Keratinocyte (primary cell): Measurements from ENCODE around the gene PTGDS. TPM values are rescaled to one million over a fixed set of nuclear protein-coding genes. Genes with fewer than 3 reads are reported as not detected.

Experiments
- DNase-seq: peaks from one replicate; pipeline ENCODE4 v3.0.0-alpha.2; 2011; ENCODE audit warnings: low read depth, missing footprints, low spot score
- FAIRE-seq: peaks from 2 replicates; lab custom pipeline; 2011; peaks lifted over from hg19 to GRCh38; lab: Jason Lieb, UNC
- H2AFZ ChIP-seq: 2 replicates; pipeline ENCODE4 v1.6.0; 2012; ENCODE audit warnings: low read length, control low read depth, inconsistent platforms; ENCODE audit not compliant: control insufficient read depth
- H3K27ac ChIP-seq: 2 replicates; pipeline ENCODE4 v1.5.1; 2011; ENCODE audit warnings: low read length; ENCODE audit not compliant: control insufficient read depth, insufficient read depth
- H3K27me3 ChIP-seq: 3 replicates; pipeline ENCODE4 v1.6.0; 2011; ENCODE audit warnings: low read length; ENCODE audit not compliant: control insufficient read depth, insufficient read depth; ENCODE audit errors: extremely low read depth
- H3K36me3 ChIP-seq, 2 experiments: 2 replicates in 1 of 2; 3 replicates in 1 of 2; pipeline ENCODE4 v1.5.1; 2011; ENCODE audit warnings: low read length in 2 of 2, mild to moderate bottlenecking in 1 of 2; ENCODE audit not compliant: control insufficient read depth in 2 of 2, insufficient read depth in 2 of 2; ENCODE audit errors: extremely low read depth in 1 of 2
- H3K4me1 ChIP-seq: 3 replicates; pipeline ENCODE4 v1.5.1; 2011; ENCODE audit warnings: low read length; ENCODE audit not compliant: control insufficient read depth, insufficient read depth; ENCODE audit errors: extremely low read depth
- H3K4me2 ChIP-seq: 3 replicates; pipeline ENCODE4 v1.6.0; 2011; ENCODE audit warnings: low read depth, low read length; ENCODE audit not compliant: control insufficient read depth, insufficient read depth; ENCODE audit errors: extremely low read depth
- H3K4me3 ChIP-seq, 3 experiments: fragments of 200-600 bp in 1 of 3; sonication (generic) in 1 of 3; 2 replicates in 2 of 3; 3 replicates in 1 of 3; pipeline ENCODE4 v1.5.1; 2011 to 2016; ENCODE audit warnings: low read length in 3 of 3, mild to moderate bottlenecking in 3 of 3, control low read depth in 2 of 3, inconsistent platforms in 1 of 3, low read depth in 1 of 3, mixed read lengths in 1 of 3, mixed run types in 1 of 3, moderate library complexity in 1 of 3; ENCODE audit not compliant: control insufficient read depth in 2 of 3, insufficient read depth in 2 of 3; ENCODE audit errors: extremely low read depth in 1 of 3
- H3K79me2 ChIP-seq: 2 replicates; pipeline ENCODE4 v1.6.0; 2012; ENCODE audit warnings: low read length; ENCODE audit not compliant: control insufficient read depth, insufficient read depth
- H3K9ac ChIP-seq: 3 replicates; pipeline ENCODE4 v1.6.0; 2011; ENCODE audit warnings: low read length; ENCODE audit not compliant: control insufficient read depth, insufficient read depth; ENCODE audit errors: extremely low read depth
- H3K9me1 ChIP-seq: 3 replicates; pipeline ENCODE4 v1.6.0; 2011; ENCODE audit warnings: low read length; ENCODE audit not compliant: control insufficient read depth, insufficient read depth; ENCODE audit errors: extremely low read depth
- H3K9me3 ChIP-seq: 2 replicates; pipeline ENCODE4 v1.5.1; 2012; ENCODE audit warnings: low read depth, low read length; ENCODE audit not compliant: control insufficient read depth
- H4K20me1 ChIP-seq: 3 replicates; pipeline ENCODE4 v1.6.0; 2011; ENCODE audit warnings: low read length; ENCODE audit not compliant: control insufficient read depth, insufficient read depth; ENCODE audit errors: extremely low read depth
- CTCF ChIP-seq, 3 experiments: IDR thresholded peaks in 1 of 3; conservative IDR thresholded peaks in 1 of 3; optimal IDR thresholded peaks in 1 of 3; 2 replicates in 2 of 3; 3 replicates in 1 of 3; pipeline versions ENCODE3 to v1.5.1; 2011; ENCODE audit warnings: low read length in 3 of 3, mild to moderate bottlenecking in 3 of 3, moderate library complexity in 2 of 3, control low read depth in 1 of 3, inconsistent platforms in 1 of 3; ENCODE audit not compliant: insufficient read depth in 2 of 3; ENCODE audit errors: extremely low read depth in 1 of 3
- EZH2 ChIP-seq: IDR thresholded peaks from one replicate; pipeline ENCODE4 v1.6.1; 2012; ENCODE audit warnings: inconsistent platforms, mild to moderate bottlenecking, low read length, moderate library complexity
- dilution Hi-C: fragments of 300-500 bp; cut with MboI; formaldehyde crosslinking; loops from one replicate; pipeline ENCODE4 v1.7.0; 2020; ENCODE audit warnings: low sequenced_read_pairs; ENCODE audit not compliant: extremely low pct_ligation_motif_present
- polyA plus RNA-seq, 5 experiments: library from polyadenylated mRNA; depleted of rRNA in 3 of 5; stranded (reverse) in 3 of 5; stranded (forward) in 1 of 5; unstranded in 1 of 5; fragments of >200 nt; gene quantifications; 1 replicate in 1 of 5; 2 replicates in 3 of 5; 3 replicates in 1 of 5; pipeline versions ENCODE4 v1.2.1 to v1.2.3, GENCODE V29; 2011 to 2012; ENCODE audit warnings: missing spikeins in 2 of 5, low read depth in 1 of 5, low replicate concordance in 1 of 5

PTGDS gene
- polyA plus RNA-seq, 1 donor (not counting 4 experiments of a cell fraction or from before 2014, with no cell fraction given): not detected

- Histone ChIP-seq H2AFZ (no peak overlapping the region), H3K79me2 (no peaks in the 10 kb centered on the region), H3K27me3 (no peaks in the 10 kb centered on the region), H3K9ac (no peak overlapping the region), H4K20me1 (no peaks in the 10 kb centered on the region), H3K4me2 (no peak overlapping the region), H3K4me3 (no peak overlapping the region), H3K9me3 (no peaks in the 10 kb centered on the region), H3K9me1 (no peaks in the 10 kb centered on the region), H3K4me1 (no peaks in the 10 kb centered on the region), H3K27ac (no peak overlapping the region), H3K36me3 (no peaks in the 10 kb centered on the region)
- no peak for DNase-seq
- TF ChIP-seq EZH2 (no peak), CTCF (optimal IDR thresholded peaks at IDR 0.05 in 1 of 3, IDR thresholded peaks at IDR 0.05 in 1 of 3, conservative IDR thresholded peaks at IDR 0.05 in 1 of 3; ENCODE audit: extremely low read depth in 1 of 3, insufficient read depth in 2 of 3, low read length in 3 of 3) (no peak)
- dilution Hi-C loops: no loop called here
- FAIRE-seq: no peak
Observed at GRCh38 chr9:137008312-137008711, 31.0 kb downstream of the PTGDS start.

GRCh38 chr9:137009217-137009616 is 31.9 kb downstream of the PTGDS start:
- Histone ChIP-seq H3K27ac (no peak overlapping the region), H4K20me1 (no peaks in the 10 kb centered on the region), H3K4me3 (no peak overlapping the region), H3K4me1 (no peaks in the 10 kb centered on the region), H3K9ac (no peak overlapping the region), H3K79me2 (no peaks in the 10 kb centered on the region), H3K9me1 (no peaks in the 10 kb centered on the region), H3K4me2 (no peak overlapping the region), H3K9me3 (no peaks in the 10 kb centered on the region), H2AFZ (no peak overlapping the region), H3K27me3 (no peaks in the 10 kb centered on the region), H3K36me3 (no peaks in the 10 kb centered on the region)
- dilution Hi-C loops: no loop called here
- DNase-seq: no peak
- no peak for TF ChIP-seq EZH2
- FAIRE-seq: no peak
